Activated CD4-positive, alpha-beta T cell treated with anti-CD3 and anti-CD28 coated beads, Interleukin-2, amount 10 ng/mL, durations not matched to agents 24 days and 14 days (primary cell): ENCODE measurements around the gene CKM. TPM values are rescaled to one million over a fixed set of nuclear protein-coding genes. Genes with fewer than 3 reads are reported as not detected.

ENCODE experiments used
- DNase-seq: peaks from one replicate; pipeline ENCODE4 v3.0.0; 2022
- H3K27ac Mint-ChIP-seq: one replicate; pipeline ENCODE4 v1.8.0; 2022; ENCODE audit warnings: mild to moderate bottlenecking, mixed read lengths
- H3K27me3 Mint-ChIP-seq: one replicate; pipeline ENCODE4 v1.8.0; 2022; ENCODE audit warnings: mixed read lengths
- H3K36me3 Mint-ChIP-seq: one replicate; pipeline ENCODE4 v1.8.0; 2022; ENCODE audit warnings: low read depth, mild to moderate bottlenecking, mixed read lengths
- H3K4me1 Mint-ChIP-seq: one replicate; pipeline ENCODE4 v1.8.0; 2021; ENCODE audit warnings: mixed read lengths
- H3K4me3 Mint-ChIP-seq: one replicate; pipeline ENCODE4 v1.8.0; 2022; ENCODE audit warnings: mild to moderate bottlenecking, moderate library complexity, mixed read lengths
- H3K9me3 Mint-ChIP-seq: one replicate; pipeline ENCODE4 v1.8.0; 2021; ENCODE audit warnings: mixed read lengths
- intact Hi-C: fragments of 100-400 bp; cut with micrococcal nuclease; formaldehyde crosslinking; loops from one replicate; pipeline ENCODE4 v1.15.1; 2023
- total RNA-seq: library from RNA; stranded (reverse); gene quantifications from 2 replicates; pipeline ENCODE4 v1.2.3, GENCODE V29; 2022

The CKM gene
- total RNA-seq, 1 donor from 2014 or later, result not detected

- Mint-ChIP-seq H3K36me3 (peaks cover 2% of the 10 kb centered on the region), H3K27me3 (no peaks in the 10 kb centered on the region), H3K4me1 (no peaks in the 10 kb centered on the region), H3K9me3 (no peaks in the 10 kb centered on the region), H3K4me3 (no peak overlapping the region), H3K27ac (no peak overlapping the region)
- intact Hi-C loops, result no loop called here
- no peak for DNase-seq
Observed at GRCh38 chr19:45303269-45304060, 19.2 kb downstream of the CKM start.

- no peaks in the 10 kb centered on the region for H3K4me1 Mint-ChIP-seq
- H3K27ac Mint-ChIP-seq, result no peak overlapping the region
- intact Hi-C loops, result no loop called here
- no peaks in the 10 kb centered on the region for H3K27me3 Mint-ChIP-seq
- DNase-seq, result no peak
- no peak overlapping the region for H3K4me3 Mint-ChIP-seq
- H3K36me3 Mint-ChIP-seq, result peaks cover 4% of the 10 kb centered on the region
- H3K9me3 Mint-ChIP-seq, result no peaks in the 10 kb centered on the region
Observed at GRCh38 chr19:45302416-45302815, 20.3 kb downstream of the CKM start.

- no peak overlapping the region for H3K27ac Mint-ChIP-seq
- no peaks in the 10 kb centered on the region for H3K9me3 Mint-ChIP-seq
- no peak overlapping the region for H3K4me3 Mint-ChIP-seq
- no peak for DNase-seq
- no peaks in the 10 kb centered on the region for H3K4me1 Mint-ChIP-seq
- H3K36me3 Mint-ChIP-seq, result peaks cover 6% of the 10 kb centered on the region
- intact Hi-C loops, result no loop called here
- no peaks in the 10 kb centered on the region for H3K27me3 Mint-ChIP-seq
Observed at GRCh38 chr19:45299719-45300118, 23.0 kb downstream of the CKM start.

- H3K4me1 Mint-ChIP-seq, result peaks cover 6% of the 10 kb centered on the region
- H3K36me3 Mint-ChIP-seq, result peaks cover 6% of the 10 kb centered on the region
- H3K9me3 Mint-ChIP-seq, result no peaks in the 10 kb centered on the region
- intact Hi-C loops, result no loop called here
- no peak overlapping the region for H3K27ac Mint-ChIP-seq
- no peak overlapping the region for H3K4me3 Mint-ChIP-seq
- H3K27me3 Mint-ChIP-seq, result no peaks in the 10 kb centered on the region
- DNase-seq, result no peak
Observed at GRCh38 chr19:45298264-45298663, 24.4 kb downstream of the CKM start.

- peaks cover 6% of the 10 kb centered on the region for H3K36me3 Mint-ChIP-seq
- H3K4me1 Mint-ChIP-seq, result peaks cover 6% of the 10 kb centered on the region
- H3K9me3 Mint-ChIP-seq, result no peaks in the 10 kb centered on the region
- H3K27me3 Mint-ChIP-seq, result no peaks in the 10 kb centered on the region
- H3K27ac Mint-ChIP-seq, result no peak overlapping the region
- intact Hi-C loops, result no loop called here
- DNase-seq, result no peak
- no peak overlapping the region for H3K4me3 Mint-ChIP-seq
Observed at GRCh38 chr19:45297674-45298073, 25.0 kb downstream of the CKM start.

GRCh38 chr19:45296355-45296754, 26.3 kb downstream of the CKM start:
- Mint-ChIP-seq H3K9me3 (no peaks in the 10 kb centered on the region), H3K36me3 (peaks cover 12% of the 10 kb centered on the region), H3K4me3 (no peak overlapping the region), H3K27me3 (no peaks in the 10 kb centered on the region), H3K4me1 (peaks cover 6% of the 10 kb centered on the region), H3K27ac (no peak overlapping the region)
- DNase-seq, result no peak
- intact Hi-C loops, result no loop called here

GRCh38 chr19:45295873-45296272, 26.8 kb downstream of the CKM start:
- H3K27me3 Mint-ChIP-seq, result no peaks in the 10 kb centered on the region
- no peak overlapping the region for H3K27ac Mint-ChIP-seq
- H3K9me3 Mint-ChIP-seq, result no peaks in the 10 kb centered on the region
- H3K4me1 Mint-ChIP-seq, result peaks cover 6% of the 10 kb centered on the region
- intact Hi-C loops, result no loop called here
- no peak overlapping the region for H3K4me3 Mint-ChIP-seq
- peaks cover 14% of the 10 kb centered on the region for H3K36me3 Mint-ChIP-seq
- DNase-seq, result no peak

GRCh38 chr19:45294291-45295029, 28.2 kb downstream of the CKM start:
- intact Hi-C loops, result no loop called here
- peaks cover 6% of the 10 kb centered on the region for H3K4me1 Mint-ChIP-seq
- no peaks in the 10 kb centered on the region for H3K9me3 Mint-ChIP-seq
- no peaks in the 10 kb centered on the region for H3K27me3 Mint-ChIP-seq
- DNase-seq, result no peak
- no peak overlapping the region for H3K27ac Mint-ChIP-seq
- H3K36me3 Mint-ChIP-seq, result peaks cover 13% of the 10 kb centered on the region
- H3K4me3 Mint-ChIP-seq, result no peak overlapping the region

GRCh38 chr19:45293682-45294081, 29.0 kb downstream of the CKM start:
- DNase-seq, result no peak
- Mint-ChIP-seq H3K4me1 (peaks cover 6% of the 10 kb centered on the region), H3K27me3 (no peaks in the 10 kb centered on the region), H3K9me3 (no peaks in the 10 kb centered on the region), H3K36me3 (peaks cover 13% of the 10 kb centered on the region), H3K27ac (no peak overlapping the region), H3K4me3 (no peak overlapping the region)
- intact Hi-C loops, result no loop called here

GRCh38 chr19:45291834-45292233, 30.8 kb downstream of the CKM start:
- no peak overlapping the region for H3K4me3 Mint-ChIP-seq
- no peaks in the 10 kb centered on the region for H3K27me3 Mint-ChIP-seq
- H3K36me3 Mint-ChIP-seq, result peaks cover 14% of the 10 kb centered on the region
- H3K4me1 Mint-ChIP-seq, result peaks cover 6% of the 10 kb centered on the region
- no peak overlapping the region for H3K27ac Mint-ChIP-seq
- DNase-seq, result no peak
- intact Hi-C loops, result no loop called here
- H3K9me3 Mint-ChIP-seq, result no peaks in the 10 kb centered on the region

- H3K36me3 Mint-ChIP-seq, result peaks cover 16% of the 10 kb centered on the region
- no peaks in the 10 kb centered on the region for H3K27me3 Mint-ChIP-seq
- no peak overlapping the region for H3K4me3 Mint-ChIP-seq
- no peaks in the 10 kb centered on the region for H3K9me3 Mint-ChIP-seq
- intact Hi-C loops, result no loop called here
- no peak for DNase-seq
- H3K4me1 Mint-ChIP-seq, result peaks cover 6% of the 10 kb centered on the region
- H3K27ac Mint-ChIP-seq, result no peak overlapping the region
Observed at GRCh38 chr19:45290381-45290931, 32.2 kb downstream of the CKM start.

GRCh38 chr19:45283443-45284033, 39.1 kb downstream of the CKM start:
- H3K36me3 Mint-ChIP-seq, result peaks cover 22% of the 10 kb centered on the region
- H3K9me3 Mint-ChIP-seq, result peaks cover 6% of the 10 kb centered on the region
- H3K27me3 Mint-ChIP-seq, result no peaks in the 10 kb centered on the region
- peaks cover 2% of the 10 kb centered on the region for H3K4me1 Mint-ChIP-seq
- no peak overlapping the region for H3K4me3 Mint-ChIP-seq
- intact Hi-C loops, result no loop called here
- no peak overlapping the region for H3K27ac Mint-ChIP-seq
- DNase-seq, result no peak

GRCh38 chr19:45280471-45280961, 42.2 kb downstream of the CKM start:
- Mint-ChIP-seq H3K36me3 (peaks cover 21% of the 10 kb centered on the region), H3K4me3 (no peak overlapping the region), H3K9me3 (peaks cover 6% of the 10 kb centered on the region), H3K27me3 (no peaks in the 10 kb centered on the region), H3K27ac (no peak overlapping the region), H3K4me1 (peaks cover 2% of the 10 kb centered on the region)
- intact Hi-C loops, result no loop called here
- DNase-seq, result no peak
